Hindlimb muscle (tissue), 1 donor: ENCODE data around the gene ROR1. TPM values are rescaled to one million over a fixed set of nuclear protein-coding genes. Genes with fewer than 3 reads are reported as not detected.

ENCODE experiments used
- DNase-seq: peaks from one replicate; pipeline ENCODE4 v3.0.0-alpha.2; 2013
- polyA plus RNA-seq: library from polyadenylated mRNA; unstranded; fragments of 120-200 nt; gene quantifications from one replicate; pipeline ENCODE4 v1.2.1, GENCODE V29; 2013; ENCODE audit not compliant: insufficient read length

The ROR1 gene
- polyA plus RNA-seq, 1 donor = 9.5 TPM

DNA sequence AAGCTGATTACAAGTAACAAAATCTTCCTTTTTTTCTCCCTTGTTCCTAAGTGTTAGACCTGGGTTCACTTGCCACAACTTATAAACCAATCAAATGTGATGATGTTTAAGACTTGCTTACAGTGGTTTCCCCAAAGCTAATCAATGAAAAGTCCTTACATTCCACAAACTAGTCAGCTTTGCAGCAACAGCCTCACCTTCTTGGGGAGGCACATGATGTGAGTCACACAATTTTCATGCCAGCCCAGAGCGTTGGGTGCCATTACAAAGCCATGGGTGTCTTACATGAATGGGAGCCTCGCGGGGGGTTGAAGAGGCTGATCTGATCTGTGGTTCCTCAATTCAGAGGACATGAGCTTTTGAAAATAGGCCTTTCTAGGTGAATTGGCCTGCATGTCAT is 338.0 kb downstream of the ROR1 start:
- DNase-seq = no peak

DNA sequence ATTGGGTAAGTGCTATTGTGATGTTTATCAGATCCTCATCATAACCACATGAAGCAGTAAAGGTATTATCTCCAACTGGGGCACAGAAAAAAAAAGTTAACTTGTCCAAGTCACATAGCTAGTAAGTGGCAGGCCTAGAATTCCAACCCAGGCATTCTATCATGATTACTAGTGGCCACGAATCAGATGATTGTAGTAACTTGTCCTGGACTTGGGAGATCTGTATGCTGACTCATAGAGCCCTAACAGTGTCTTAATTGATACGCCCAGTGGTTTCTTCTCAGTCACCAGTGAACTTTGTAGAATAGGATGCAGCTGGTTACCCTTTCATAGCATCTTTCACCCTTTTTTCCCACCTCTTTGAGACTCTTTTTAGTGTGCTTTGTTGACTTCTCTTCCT is 338.5 kb downstream of the ROR1 start:
- no peak for DNase-seq

DNA sequence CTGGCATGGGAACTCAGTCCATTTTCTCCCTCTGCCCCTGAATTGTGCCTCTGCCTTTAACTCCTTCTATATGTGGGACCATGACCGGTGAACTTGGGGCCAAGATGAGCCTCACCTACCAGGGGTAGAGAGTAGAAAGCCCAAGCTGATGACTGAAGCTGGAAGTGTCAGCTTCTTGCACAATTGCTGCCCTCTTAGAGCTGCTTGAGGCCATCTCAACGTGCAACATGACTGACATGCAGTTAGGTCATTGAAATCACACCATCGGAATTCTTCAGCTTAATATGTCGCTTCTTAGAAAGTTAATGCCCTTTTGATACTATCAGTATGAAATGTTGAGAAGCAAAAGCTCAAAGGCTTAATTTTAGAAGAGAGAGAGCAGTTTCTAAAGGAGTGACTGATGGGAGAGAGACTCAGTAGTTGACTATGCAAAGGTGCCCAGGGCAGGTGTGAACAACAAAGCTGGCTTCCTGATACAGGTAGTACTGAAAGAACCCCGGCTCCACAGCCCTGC is 340.3 kb downstream of the ROR1 start:
- no peak for DNase-seq

DNA sequence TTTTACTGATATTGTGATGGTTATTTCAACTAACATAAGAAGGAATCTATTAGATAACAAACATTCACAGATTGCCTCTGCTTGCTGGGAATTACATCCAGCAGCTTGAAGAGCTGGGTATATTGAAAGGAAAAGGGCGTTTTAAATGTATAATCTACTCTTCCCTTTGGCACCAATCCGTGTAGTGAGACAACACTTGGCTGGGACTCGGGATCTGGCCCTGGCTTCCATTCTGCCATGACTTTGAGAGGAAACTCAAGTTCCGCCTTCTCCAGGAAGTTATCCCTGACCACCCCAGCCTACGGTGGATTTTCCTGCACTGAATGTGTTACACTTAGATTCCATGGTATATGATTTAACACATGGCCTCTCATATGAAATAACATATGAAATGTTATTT is 342.7 kb downstream of the ROR1 start:
- DNase-seq = peak; percentile 36

GRCh38 chr1:64117492-64117891 is 343.7 kb downstream of the ROR1 start:
- no peak for DNase-seq

DNA sequence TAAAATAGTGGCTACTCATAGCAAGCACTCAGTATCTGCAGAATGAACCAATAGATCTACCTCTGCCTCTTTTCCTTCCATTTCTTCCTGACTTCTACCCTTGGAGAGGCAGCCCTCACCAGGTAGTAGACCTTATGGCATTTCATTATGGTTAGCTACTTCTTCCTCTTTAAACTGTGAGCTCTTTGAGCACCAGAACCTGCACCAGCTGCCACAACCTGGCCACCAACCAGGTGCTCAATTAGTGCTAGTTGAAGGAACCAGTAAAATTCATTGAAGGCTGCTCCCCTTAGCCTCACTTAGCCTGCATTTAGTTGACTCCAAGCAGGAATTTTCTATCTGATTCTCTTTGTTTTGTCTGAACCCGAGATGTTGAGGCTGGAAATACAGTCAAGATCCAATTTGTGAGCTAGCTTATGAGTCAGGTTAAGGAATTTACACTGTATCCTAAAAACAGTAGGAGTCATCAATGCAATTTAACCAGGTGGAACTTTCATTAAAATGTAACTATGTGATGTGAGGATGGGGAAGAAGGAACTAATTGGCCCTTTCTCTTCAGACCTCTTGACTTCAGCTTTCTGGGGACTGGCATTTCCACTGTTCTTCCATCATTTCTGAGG is 348.1 kb downstream of the ROR1 start:
- no peak for DNase-seq

- no peak for DNase-seq
These were observed 348.8 kb downstream of the ROR1 start for GRCh38 chr1:64122588-64122987.

- DNase-seq = peak; percentile 22
These were observed 351.1 kb downstream of the ROR1 start for GRCh38 chr1:64124704-64125440.

DNA sequence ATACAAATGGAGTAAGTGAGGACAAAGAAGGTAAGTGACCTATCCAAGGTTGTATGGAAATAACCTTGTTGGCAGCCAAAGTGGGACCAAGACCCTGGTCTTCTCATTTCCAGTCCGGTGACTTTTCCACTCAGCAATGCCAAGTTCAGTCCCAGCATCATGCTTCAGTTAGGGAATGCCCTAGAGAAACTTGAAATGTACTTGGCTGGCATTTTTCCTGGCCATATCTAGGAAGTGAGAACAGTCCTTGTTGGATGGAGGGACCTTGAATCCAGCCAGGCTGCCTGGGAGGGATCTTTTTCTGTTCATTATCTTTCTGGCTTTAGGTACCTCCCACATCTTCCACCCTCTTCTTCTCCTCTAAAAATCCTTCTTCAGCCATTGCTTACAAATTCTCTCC is 352.8 kb downstream of the ROR1 start:
- no peak for DNase-seq

GRCh38 chr1:64127297-64127696 is 353.5 kb downstream of the ROR1 start:
- no peak for DNase-seq

DNA sequence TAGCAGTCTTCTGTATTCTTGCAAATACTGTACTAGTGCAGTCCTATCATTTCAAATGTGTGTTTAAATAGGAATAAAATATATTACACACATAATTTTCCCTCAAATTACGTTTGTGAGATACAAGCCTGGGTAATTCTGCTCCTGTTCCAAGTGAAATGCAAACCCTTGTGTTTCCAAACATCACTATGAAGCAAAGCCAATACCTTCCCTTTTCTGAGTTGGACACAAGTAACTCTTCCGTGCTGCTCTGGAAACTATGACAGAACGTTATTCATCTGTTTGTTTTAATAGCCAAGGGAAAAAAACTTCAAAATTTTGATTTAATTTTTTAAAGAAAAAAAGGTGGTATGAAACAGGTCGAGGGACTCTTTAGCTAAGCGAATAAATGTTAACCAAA is 355.9 kb downstream of the ROR1 start:
- peak; percentile 64 for DNase-seq

DNA sequence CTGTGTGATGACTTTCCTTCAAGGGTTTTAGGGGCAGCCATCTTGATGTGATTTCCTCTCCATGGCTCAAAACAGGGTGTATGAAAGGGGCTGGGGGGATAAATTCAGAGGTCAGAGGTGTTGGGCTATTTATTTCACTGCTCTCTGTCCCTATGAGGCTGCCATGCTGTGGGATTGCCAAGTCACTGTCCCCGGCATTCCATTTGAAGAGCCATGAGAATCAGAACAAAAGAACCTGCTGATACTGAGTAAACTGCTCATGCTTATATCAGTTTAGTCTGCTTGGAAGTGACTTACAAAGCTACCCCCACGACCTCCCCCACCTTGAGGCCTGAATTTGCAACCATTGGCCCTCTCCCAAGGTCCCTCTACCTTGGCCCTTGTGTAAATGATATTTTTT is 357.3 kb downstream of the ROR1 start:
- DNase-seq = no peak

- no peak for DNase-seq
These were observed 359.2 kb downstream of the ROR1 start for GRCh38 chr1:64133036-64133435.

DNA sequence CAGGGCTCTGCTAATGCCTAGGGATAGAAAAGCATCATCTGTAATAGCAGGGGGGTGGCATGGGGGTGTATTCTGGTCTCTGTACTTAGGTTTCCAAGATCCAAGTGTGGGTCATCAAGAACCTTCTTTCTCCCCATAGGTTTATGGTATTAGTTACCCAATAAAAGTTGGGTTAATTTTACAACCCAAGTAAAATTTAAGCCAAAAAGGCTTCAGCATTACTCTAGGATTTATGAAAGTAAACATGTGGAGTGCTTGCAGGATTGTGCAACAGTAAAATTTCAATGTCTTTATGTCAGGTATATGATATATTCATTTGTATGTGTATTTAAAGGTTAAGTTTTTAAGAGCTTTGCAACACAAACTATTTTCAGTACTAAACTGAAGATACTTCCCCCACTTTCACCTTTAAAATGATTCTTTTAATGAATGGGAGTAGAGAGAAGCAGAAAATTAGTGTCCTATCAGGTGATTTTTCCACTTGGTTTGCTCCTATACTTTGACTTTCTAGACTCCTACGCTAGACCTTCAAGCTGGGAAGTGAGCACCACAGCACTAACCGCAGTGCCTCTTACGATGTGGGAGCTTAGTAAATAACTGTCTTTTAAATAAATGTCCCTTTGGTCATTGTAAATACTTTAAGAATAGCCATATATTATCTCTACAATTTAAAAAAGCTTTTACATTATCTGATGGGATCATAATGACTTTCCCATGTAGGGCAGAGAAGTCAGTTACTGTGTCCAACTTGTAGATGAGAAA is 361.8 kb downstream of the ROR1 start:
- no peak for DNase-seq

GRCh38 chr1:64136296-64136695 is 362.5 kb downstream of the ROR1 start:
- no peak for DNase-seq

DNA sequence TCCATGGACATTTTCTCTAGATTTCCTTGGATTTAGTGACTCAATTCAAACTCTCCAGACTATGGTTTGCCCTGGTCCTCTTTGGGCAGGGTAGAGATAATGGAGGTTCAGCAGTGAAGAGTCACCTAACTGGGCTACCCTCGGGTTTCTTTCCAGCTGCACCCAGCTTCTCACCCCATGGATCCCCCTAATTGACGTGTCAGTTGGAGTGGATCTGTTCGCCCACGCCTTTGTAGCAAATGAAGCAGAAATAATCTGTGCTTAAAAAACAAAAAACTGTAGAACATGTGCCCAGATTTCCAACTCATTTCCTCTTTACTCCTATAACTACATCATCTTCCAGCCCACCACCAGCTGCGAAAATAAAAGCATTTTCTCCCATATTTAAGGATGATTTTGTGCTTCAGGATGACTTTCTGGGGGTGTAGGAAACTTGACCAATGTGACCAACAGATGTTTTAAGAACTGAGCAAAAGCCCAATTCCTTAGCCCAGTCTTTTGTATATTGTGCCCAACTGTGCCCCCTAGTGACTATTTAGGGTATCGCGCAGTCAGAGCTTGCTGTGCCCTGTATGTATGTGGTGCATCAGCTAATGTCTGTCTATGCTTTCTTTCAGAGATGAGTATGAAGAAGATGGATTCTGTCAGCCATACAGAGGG is 363.1 kb downstream of the ROR1 start:
- DNase-seq = peak; percentile 86

DNA sequence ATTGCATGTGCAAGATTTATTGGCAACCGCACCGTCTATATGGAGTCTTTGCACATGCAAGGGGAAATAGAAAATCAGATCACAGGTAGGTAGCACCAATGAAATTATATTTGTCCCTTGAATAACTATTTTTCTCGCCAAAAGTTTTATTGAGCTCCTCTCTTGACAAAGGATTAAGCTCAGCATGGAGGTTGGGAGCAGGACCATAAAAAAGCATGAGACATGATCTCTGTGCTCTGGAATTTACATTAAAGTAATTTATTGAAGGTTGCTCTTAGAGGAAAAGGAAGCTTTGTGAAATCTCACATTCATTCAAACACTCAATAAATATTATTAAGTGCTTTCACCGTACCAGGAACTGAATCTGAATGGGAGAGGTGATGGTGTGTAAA is 363.6 kb downstream of the ROR1 start:
- DNase-seq = no peak

DNA sequence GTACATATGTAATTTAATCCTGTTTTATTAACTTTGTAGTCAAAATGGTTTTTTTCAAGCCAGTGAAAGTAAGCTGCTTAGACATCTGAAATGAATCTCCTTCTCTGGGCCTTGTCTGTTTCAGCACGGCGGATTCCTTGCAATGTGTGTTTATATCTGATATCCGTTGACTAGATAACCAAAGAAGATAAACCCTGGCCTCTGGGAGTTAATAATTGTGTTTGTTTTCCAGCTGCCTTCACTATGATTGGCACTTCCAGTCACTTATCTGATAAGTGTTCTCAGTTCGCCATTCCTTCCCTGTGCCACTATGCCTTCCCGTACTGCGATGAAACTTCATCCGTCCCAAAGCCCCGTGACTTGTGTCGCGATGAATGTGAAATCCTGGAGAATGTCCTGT is 366.1 kb downstream of the ROR1 start:
- no peak for DNase-seq

DNA sequence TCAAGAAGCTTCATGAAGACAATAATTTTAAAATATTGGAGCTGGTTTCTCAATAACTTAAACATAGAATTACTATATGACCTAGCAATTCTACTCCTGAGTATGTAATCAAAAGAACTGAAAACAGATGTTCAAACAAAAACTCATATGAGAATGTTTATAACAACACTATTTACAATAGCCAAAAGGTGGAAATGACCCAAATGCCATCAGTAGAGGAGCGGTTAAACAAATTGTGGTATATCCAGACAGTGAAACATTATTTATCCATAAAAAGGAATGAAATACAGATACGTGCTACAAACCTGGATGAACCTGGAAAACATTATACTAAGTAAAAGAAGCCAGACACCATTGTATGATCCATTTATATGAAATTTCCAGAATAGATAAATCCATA is 366.8 kb downstream of the ROR1 start:
- DNase-seq = no peak

DNA sequence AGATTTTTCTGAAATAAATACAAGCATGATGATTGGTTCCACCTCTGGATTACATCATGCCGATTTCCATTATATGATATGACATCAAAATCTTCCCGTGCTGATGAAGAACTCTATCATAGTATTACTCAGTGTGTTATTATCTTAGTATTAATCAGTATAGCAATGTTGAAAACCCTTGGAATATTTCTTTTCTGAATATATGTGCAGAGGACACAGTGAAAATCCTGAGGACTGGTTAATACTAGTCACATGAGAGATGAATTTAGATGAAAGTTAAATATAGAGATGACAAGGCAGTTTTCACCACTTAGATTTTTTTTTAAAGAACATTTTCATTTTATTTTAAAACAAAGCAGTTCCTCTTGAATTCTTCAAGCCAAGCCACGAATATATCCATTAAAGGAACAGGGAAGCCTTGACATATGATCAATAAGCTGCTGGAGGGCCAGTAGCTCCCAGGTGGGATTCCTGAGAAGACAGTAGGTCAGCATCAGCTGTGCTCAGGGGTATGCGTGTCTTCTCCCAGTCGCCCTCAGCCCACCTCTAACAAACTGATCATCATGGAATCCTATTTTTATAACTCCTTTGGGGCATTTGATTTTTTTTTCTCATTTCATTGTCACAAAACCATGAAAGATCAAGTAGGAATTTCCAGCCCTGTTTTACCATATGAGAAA is 373.4 kb downstream of the ROR1 start:
- no peak for DNase-seq

DNA sequence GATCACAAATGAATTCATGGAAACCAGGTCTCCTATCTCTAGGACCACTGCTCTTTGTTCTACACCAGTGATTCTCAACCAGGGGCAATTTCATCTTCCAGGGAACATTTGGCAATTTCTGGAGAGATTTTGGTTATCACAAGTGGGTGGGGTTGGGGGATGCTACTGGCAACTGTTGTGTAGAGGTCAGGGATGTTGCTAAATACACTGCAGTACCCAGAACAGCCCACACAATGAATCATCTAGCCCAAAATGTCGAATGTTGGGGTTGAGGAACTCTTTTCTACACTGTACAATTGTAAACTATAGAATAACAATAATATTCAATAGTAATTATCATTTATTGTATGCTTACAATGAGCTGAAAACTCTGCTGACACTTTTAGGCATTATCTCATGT is 373.9 kb downstream of the ROR1 start:
- DNase-seq = no peak

DNA sequence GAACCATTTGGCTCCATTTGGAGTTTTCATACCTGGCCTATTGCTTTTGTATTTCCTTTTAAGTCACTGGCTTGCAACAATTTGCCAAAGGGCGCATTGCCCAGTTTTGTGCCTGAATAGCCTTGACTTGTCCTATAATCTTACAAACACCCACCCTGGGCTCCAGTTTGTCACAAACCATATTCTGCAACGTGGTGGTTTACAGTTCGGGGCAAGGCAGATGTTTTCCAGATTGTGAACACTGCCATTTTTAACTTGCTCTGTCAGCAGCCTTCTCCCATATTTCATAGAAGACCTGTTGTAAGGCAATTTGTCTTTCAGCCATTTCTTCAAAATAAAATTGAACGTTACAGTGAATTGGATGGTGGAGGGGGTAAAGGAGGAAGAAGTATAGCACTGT is 376.4 kb downstream of the ROR1 start:
- no peak for DNase-seq
